Fibroblast of villous mesenchyme (primary cell): Measurements from ENCODE around the gene CST11. TPM values are rescaled to one million over a fixed set of nuclear protein-coding genes. Genes with fewer than 3 reads are reported as not detected.

Experiments used
- DNase-seq: peaks from one replicate; pipeline ENCODE4 v3.0.0-alpha.2; 2010; ENCODE audit warnings: low read depth
- H3K4me3 ChIP-seq: 2 replicates; pipeline ENCODE4 v1.5.1; 2011; ENCODE audit warnings: low read depth, mild to moderate bottlenecking, low read length
- total RNA-seq: library from RNA; depleted of rRNA; stranded (reverse); fragments of >200 nt; gene quantifications from 2 replicates; pipeline ENCODE4 v1.2.3, GENCODE V29; 2012
- TF ChIP-seq, protein P1 (sequence below): IDR thresholded peaks from 2 replicates; pipeline ENCODE4 v1.5.1; 2012; ENCODE audit warnings: low read depth, mild to moderate bottlenecking, low read length; ENCODE audit not compliant: insufficient read depth

The CST11 gene
- total RNA-seq, 1 donor = not detected

DNA sequence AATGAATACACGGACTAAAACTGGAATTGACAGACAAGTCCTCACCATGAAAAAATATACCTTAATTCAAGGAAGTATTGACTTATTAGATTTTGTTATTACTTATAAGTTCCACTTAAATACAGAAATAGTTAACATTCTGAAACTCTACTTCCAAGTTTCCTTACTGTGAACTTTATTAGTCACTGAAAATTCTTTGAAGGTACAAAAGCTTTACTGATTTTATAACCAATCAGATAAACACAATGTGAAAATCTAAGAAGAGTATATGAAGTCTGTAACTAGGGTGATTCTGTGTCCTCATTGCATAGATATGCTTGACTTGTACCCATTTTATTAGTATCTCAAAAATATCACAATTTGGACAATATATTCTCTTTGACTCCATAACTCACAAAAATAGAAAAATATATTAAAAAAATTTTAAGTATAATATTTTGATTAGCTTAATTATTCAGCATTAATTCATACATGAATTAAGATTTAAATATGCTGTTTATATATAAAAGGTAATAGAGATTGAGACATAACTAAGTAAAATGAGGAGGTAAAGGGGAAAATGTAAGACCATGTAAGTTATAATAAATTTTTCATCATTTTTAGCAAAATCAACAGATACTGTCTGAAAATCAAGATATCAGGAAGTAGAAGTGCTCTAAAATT, 38.0 kb downstream of the CST11 start:
- TF ChIP-seq, protein P1, sequence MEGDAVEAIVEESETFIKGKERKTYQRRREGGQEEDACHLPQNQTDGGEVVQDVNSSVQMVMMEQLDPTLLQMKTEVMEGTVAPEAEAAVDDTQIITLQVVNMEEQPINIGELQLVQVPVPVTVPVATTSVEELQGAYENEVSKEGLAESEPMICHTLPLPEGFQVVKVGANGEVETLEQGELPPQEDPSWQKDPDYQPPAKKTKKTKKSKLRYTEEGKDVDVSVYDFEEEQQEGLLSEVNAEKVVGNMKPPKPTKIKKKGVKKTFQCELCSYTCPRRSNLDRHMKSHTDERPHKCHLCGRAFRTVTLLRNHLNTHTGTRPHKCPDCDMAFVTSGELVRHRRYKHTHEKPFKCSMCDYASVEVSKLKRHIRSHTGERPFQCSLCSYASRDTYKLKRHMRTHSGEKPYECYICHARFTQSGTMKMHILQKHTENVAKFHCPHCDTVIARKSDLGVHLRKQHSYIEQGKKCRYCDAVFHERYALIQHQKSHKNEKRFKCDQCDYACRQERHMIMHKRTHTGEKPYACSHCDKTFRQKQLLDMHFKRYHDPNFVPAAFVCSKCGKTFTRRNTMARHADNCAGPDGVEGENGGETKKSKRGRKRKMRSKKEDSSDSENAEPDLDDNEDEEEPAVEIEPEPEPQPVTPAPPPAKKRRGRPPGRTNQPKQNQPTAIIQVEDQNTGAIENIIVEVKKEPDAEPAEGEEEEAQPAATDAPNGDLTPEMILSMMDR = no peak
- DNase-seq = no peak
- no peak overlapping the region for H3K4me3 ChIP-seq

- TF ChIP-seq, protein P1 = no peak
- DNase-seq = no peak
- H3K4me3 ChIP-seq = no peak overlapping the region
Observed at GRCh38 chr20:23413862-23414422, 38.7 kb downstream of the CST11 start.

GRCh38 chr20:23412026-23412425, 40.6 kb downstream of the CST11 start:
- TF ChIP-seq, protein P1 = no peak
- peak; percentile 64 for DNase-seq
- no peak overlapping the region for H3K4me3 ChIP-seq

GRCh38 chr20:23410916-23411695, 41.6 kb downstream of the CST11 start:
- TF ChIP-seq, protein P1 = no peak
- H3K4me3 ChIP-seq = no peak overlapping the region
- no peak for DNase-seq

- H3K4me3 ChIP-seq = no peak overlapping the region
- no peak for DNase-seq
- TF ChIP-seq, protein P1 = no peak
Observed at GRCh38 chr20:23409800-23410199, 42.9 kb downstream of the CST11 start.

DNA sequence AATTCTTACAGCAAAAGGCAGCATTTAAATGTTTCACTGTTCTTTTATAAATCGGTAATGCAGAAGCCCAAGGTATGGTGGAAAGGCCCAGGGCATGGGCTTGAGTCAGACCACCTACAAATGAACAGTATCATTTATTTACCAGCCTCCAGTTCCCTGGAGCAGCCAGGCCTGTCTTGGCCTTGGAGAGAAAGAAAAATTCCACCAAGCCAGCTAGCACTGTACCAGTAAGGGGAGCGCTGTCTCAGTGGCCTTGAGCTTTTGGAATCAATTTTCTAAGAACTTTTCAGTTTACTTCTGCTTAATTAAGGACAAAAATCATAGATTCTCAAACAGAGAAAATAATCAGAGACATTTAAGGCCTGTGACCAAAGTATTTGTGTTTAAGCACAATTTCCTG, 43.7 kb downstream of the CST11 start:
- no peak overlapping the region for H3K4me3 ChIP-seq
- DNase-seq = no peak
- TF ChIP-seq, protein P1 = no peak
